Measurements from ENCODE around the gene FBP1.
A peak's percentile ranks its signal among the peaks of the same experiment; 100 is the strongest.

FBP1 gene

DNA sequence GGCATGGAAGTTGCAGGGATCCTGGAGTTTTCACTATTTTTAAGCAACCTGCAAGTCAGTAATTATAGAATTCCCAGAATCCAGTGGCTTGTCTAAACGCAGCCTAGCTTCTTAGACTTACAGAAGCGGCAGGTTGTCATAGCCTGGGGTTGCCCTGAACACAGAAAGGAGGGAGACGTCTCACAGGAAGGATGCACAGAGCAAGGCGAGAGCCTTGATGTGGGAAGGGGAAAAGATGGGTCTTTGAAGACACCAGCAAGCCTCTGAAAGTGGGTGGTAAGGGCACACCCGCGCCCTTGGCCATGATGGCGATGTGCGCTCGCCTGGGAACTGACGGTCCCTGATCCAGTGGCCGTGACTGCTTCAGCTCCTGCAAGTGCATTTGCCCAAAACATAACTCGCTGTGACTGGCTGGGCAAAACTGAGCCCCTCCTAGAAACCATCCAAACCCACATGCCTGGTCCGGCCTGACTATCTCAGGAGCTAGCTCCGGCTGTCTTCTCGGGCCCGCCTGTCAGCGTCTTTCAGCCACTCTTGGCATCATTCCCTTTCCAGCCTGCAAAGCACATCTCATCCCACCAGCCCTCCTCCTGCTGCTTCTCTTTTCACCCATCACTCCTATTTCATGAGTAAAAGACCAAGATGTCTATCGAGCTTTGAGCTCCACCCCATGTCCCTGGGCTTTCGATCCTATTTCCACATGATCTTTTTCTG lies 17.1 kb downstream of the FBP1 start:
- TF ChIP-seq, protein P1, sequence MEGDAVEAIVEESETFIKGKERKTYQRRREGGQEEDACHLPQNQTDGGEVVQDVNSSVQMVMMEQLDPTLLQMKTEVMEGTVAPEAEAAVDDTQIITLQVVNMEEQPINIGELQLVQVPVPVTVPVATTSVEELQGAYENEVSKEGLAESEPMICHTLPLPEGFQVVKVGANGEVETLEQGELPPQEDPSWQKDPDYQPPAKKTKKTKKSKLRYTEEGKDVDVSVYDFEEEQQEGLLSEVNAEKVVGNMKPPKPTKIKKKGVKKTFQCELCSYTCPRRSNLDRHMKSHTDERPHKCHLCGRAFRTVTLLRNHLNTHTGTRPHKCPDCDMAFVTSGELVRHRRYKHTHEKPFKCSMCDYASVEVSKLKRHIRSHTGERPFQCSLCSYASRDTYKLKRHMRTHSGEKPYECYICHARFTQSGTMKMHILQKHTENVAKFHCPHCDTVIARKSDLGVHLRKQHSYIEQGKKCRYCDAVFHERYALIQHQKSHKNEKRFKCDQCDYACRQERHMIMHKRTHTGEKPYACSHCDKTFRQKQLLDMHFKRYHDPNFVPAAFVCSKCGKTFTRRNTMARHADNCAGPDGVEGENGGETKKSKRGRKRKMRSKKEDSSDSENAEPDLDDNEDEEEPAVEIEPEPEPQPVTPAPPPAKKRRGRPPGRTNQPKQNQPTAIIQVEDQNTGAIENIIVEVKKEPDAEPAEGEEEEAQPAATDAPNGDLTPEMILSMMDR (conservative IDR thresholded peaks at IDR 0.05; ENCODE audit: low read depth, low read length), result no peak
- no peak for DNase-seq (ENCODE audit: low read depth)
- H3K4me3 ChIP-seq (ENCODE audit: low read depth, low read length), result no peak overlapping the region

DNA sequence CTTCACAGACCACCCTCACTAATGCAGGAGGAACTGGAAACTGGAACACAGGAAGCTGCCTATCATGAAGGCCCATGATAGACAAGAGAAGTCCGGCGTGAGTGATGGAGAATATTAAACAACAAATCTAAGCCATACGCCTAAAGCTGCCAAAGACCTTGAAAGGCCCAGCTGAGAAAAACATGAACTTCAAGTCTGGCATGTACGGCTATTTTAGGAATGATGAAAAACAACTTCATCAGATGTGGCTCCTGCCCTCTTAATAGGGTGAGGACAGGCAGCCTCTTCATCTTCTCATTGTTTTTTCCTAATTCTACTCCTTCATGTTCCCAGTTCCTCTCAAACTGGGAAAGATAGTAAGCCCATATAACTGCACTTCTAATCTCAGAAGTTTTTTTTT lies 20.3 kb downstream of the FBP1 start:
- no peak overlapping the region for H3K4me3 ChIP-seq (ENCODE audit: low read depth, low read length)
- TF ChIP-seq, protein P1 (conservative IDR thresholded peaks at IDR 0.05; ENCODE audit: low read depth, low read length), result no peak
- no peak for DNase-seq (ENCODE audit: low read depth)

DNA sequence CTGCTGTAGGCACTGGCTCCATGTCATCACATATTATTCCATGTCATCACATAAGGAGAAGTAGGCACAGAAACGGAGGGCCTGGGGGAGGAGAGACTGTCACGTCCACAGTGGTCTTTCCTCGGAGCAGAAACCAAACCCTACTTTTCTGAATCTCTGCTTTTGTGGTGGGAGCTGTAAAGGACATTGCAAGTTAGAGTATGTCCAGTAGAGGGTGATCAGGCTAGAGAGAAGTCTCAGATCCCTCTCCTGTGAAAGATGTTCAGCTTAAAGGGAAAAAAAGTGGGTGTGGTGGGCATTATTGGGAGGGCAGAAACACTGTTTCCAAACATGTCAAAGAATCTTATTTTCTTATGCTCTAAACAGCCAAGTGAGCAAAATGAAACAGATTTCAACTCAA lies 26.3 kb downstream of the FBP1 start:
- no peak overlapping the region for H3K4me3 ChIP-seq (ENCODE audit: low read depth, low read length)
- DNase-seq (ENCODE audit: low read depth), result peak; percentile 19
- TF ChIP-seq, protein P1 (conservative IDR thresholded peaks at IDR 0.05; ENCODE audit: low read depth, low read length), result peak; percentile 42

DNA sequence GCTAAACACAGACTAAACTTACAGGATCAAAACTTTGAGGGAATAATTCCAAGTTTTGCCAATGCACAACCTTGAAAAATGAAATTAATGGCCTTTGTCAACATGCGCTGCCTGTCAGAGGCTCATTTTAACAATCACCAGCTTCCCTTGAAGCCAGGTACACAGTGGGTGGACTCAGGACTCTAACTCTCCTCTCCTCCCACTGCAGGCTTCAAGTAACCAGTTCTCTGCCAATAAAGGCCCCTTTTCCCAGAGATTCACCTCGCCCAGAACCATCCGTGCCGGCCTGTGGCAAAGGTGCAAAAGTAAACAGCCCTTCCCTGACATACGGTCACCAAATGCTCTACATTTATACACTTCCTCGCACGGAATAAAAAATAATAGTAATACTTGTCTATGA lies 27.2 kb downstream of the FBP1 start:
- TF ChIP-seq, protein P1 (conservative IDR thresholded peaks at IDR 0.05; ENCODE audit: low read depth, low read length), result no peak
- no peak overlapping the region for H3K4me3 ChIP-seq (ENCODE audit: low read depth, low read length)
- DNase-seq (ENCODE audit: low read depth), result no peak

DNA sequence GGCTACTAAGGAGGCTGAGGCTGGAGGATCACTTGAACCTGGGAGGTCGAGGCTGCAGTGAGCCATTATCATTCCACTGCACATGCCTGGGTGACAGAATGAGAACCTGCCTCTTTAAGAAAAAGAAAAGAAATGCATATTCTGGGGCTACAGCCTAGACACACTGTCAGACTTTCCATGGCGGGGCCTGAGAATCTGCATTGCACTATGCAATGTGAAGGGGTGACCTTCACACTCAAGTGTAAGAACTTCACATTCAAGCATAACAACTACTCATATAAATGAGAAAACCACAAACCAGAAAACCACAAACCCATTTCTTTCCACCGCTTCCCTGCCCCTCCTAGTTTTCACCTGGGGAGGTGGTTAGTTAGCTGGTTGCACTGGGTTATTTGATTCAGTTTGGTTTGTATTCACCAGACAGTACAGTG lies 27.7 kb downstream of the FBP1 start:
- TF ChIP-seq, protein P1 (conservative IDR thresholded peaks at IDR 0.05; ENCODE audit: low read depth, low read length), result no peak
- no peak overlapping the region for H3K4me3 ChIP-seq (ENCODE audit: low read depth, low read length)
- DNase-seq (ENCODE audit: low read depth), result no peak

DNA sequence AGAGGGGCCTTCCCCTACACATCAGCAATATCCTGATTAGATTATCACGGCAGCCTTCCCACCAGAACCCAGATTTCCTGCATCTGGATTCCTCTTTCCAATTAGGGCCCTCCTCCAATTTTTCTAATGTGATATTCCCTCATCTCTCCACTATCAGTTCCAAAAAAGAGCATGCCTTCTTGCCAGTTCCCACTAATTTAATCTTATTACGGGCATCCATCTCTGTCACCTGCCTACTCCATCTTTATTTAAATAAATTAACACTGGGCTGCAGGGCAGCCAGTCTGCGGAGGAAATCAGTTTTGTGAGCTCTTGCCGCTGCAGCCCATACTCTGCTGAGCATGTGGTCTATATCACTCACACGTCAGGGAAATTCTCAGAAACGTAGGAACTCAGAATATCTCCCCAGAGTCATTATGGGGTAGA lies 29.1 kb downstream of the FBP1 start:
- TF ChIP-seq, protein P1 (conservative IDR thresholded peaks at IDR 0.05; ENCODE audit: low read depth, low read length), result no peak
- no peak for DNase-seq (ENCODE audit: low read depth)
- H3K4me3 ChIP-seq (ENCODE audit: low read depth, low read length), result no peak overlapping the region

DNA sequence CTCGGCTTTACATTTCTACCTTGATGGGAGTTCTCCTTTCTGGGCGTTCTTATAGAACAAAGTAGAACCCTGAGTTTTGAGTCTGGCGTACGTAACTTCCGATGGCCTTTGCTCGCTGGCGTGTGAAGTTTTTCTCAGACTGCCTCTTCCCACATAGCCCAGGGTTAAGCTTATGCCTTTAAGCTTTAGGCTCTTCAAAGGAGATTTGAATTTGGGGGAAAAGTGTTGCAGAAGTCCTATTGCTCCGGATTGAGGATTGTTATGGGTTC lies 32.0 kb downstream of the FBP1 start:
- TF ChIP-seq, protein P1 (conservative IDR thresholded peaks at IDR 0.05; ENCODE audit: low read depth, low read length), result no peak
- no peak for DNase-seq (ENCODE audit: low read depth)
- no peak overlapping the region for H3K4me3 ChIP-seq (ENCODE audit: low read depth, low read length)
